ENCODE data around the gene NMBR.
"Not testable (repeated sequence)": the region's sequence is repeated elsewhere in the genome, so short reads cannot be mapped to it uniquely, and the experiment has no call there.

Gene NMBR

DNA sequence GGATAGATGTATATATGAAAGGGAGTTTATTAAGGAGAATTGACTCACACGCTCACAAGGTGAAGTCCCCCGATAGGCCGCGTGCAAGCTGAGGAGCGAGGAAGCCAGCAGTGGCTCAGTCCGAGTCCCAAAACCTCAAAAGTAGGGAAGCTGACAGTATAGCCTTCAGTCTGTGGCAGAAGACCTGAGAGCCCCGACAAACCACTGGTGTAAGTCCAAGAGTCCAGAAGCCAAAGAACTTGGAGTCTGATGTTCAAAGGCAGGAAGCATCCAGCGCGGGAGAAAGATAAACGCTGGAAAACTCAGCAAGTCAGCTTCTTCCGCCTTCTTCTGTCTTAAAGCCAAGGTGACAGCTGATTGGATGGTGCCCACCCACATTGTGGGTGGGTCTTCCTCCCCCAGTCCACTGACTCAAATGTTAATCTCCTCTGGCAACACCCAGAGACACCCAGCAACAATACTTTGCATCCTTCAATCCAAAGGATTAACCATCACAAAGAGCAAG, 116.8 kb downstream of the NMBR start:
- no peak overlapping the region for H3K4me3 ChIP-seq (ENCODE audit: low read length)
- no peaks in the 10 kb centered on the region for H3K36me3 ChIP-seq (ENCODE audit: insufficient read depth, low read length)
- H2AFZ ChIP-seq (ENCODE audit: low read depth, low read length): peak overlapping the region; percentile 26
- H3K9me3 ChIP-seq (ENCODE audit: low read length): peaks cover 2% of the 10 kb centered on the region
- no peaks in the 10 kb centered on the region for H3K27me3 ChIP-seq (ENCODE audit: insufficient read depth, low read length)
- H3K4me1 ChIP-seq (ENCODE audit: insufficient read depth, low read length): no peaks in the 10 kb centered on the region

GRCh38 chr6:142028527-142028926, 118.4 kb downstream of the NMBR start:
- H3K4me1 ChIP-seq (ENCODE audit: insufficient read depth, low read length): no peaks in the 10 kb centered on the region
- no peak overlapping the region for H3K4me3 ChIP-seq (ENCODE audit: low read length)
- H3K9me3 ChIP-seq (ENCODE audit: low read length): peaks cover 2% of the 10 kb centered on the region
- H3K27me3 ChIP-seq (ENCODE audit: insufficient read depth, low read length): no peaks in the 10 kb centered on the region
- H3K36me3 ChIP-seq (ENCODE audit: insufficient read depth, low read length): no peaks in the 10 kb centered on the region
- H2AFZ ChIP-seq (ENCODE audit: low read depth, low read length): no peak overlapping the region

GRCh38 chr6:142027804-142028203, 119.1 kb downstream of the NMBR start:
- not testable (repeated sequence) for H2AFZ ChIP-seq (ENCODE audit: low read depth, low read length); H3K27me3 ChIP-seq (ENCODE audit: insufficient read depth, low read length); H3K4me3 ChIP-seq (ENCODE audit: low read length); H3K4me1 ChIP-seq (ENCODE audit: insufficient read depth, low read length); H3K36me3 ChIP-seq (ENCODE audit: insufficient read depth, low read length); H3K9me3 ChIP-seq (ENCODE audit: low read length)

DNA sequence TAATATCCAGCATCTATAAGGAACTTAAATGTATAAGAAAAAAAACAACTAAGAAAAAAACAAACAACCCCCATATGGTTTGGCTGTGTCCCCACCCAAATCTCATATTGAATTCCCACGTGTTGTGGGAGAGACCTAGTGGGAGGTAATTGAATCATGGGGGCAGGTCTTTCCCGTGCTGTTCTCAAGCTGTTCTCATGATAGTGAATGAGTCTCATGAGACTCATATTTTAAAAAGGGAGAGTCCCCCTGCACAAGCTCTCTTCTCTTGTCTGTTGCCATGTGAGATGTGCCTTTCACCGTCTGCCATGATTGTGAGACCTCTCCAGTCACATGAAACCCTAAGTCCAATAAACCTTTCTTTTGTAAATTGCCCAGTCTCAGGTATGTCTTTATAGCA, 119.8 kb downstream of the NMBR start:
- Histone ChIP-seq H3K27me3 (ENCODE audit: insufficient read depth, low read length) (no peaks in the 10 kb centered on the region), H3K36me3 (ENCODE audit: insufficient read depth, low read length) (no peaks in the 10 kb centered on the region), H3K9me3 (ENCODE audit: low read length) (peaks cover 2% of the 10 kb centered on the region), H3K4me1 (ENCODE audit: insufficient read depth, low read length) (no peaks in the 10 kb centered on the region), H2AFZ (ENCODE audit: low read depth, low read length) (no peak overlapping the region), H3K4me3 (ENCODE audit: low read length) (no peak overlapping the region)

DNA sequence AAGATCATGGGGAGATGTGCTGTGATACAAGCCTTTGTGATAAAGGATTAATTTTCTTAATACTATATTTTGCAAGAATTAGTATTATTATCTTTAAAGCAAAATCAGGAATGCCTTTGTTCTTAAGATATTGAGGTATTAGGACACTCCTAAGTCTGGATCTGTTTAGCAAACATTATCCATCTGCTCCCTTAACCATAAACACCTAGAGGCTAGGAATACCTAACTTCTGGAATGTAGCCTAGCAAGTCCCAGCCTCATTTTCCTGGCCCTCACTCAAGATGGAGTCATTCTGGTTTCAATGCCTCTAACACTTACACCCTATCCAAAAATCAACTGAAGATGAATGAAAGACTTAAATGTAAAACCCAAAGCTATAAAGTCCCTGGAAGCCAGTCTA, 120.5 kb downstream of the NMBR start:
- H3K27me3 ChIP-seq (ENCODE audit: insufficient read depth, low read length): no peaks in the 10 kb centered on the region
- no peaks in the 10 kb centered on the region for H3K4me1 ChIP-seq (ENCODE audit: insufficient read depth, low read length)
- peaks cover 2% of the 10 kb centered on the region for H3K9me3 ChIP-seq (ENCODE audit: low read length)
- no peak overlapping the region for H3K4me3 ChIP-seq (ENCODE audit: low read length)
- no peaks in the 10 kb centered on the region for H3K36me3 ChIP-seq (ENCODE audit: insufficient read depth, low read length)
- H2AFZ ChIP-seq (ENCODE audit: low read depth, low read length): no peak overlapping the region

Data from neuron (in vitro differentiated cells).